Osteocyte (in vitro differentiated cells): ENCODE data around the gene WDR12. TPM values are rescaled to one million over a fixed set of nuclear protein-coding genes. Genes with fewer than 3 reads are reported as not detected.
"Not testable (repeated sequence)": the region's sequence is repeated elsewhere in the genome, so short reads cannot be mapped to it uniquely, and the experiment has no call there.

Experiments used
- DNase-seq: peaks from one replicate; pipeline ENCODE4 v3.0.0; 2021; ENCODE audit warnings: mixed read lengths; ENCODE audit not compliant: unreplicated experiment; ENCODE audit errors: extremely low spot score
- H3K27ac Mint-ChIP-seq: one replicate; pipeline ENCODE4 v1.8.0; 2021; ENCODE audit warnings: mild to moderate bottlenecking, mixed read lengths; ENCODE audit not compliant: unreplicated experiment
- H3K27me3 Mint-ChIP-seq: one replicate; pipeline ENCODE4 v1.8.0; 2021; ENCODE audit warnings: mixed read lengths; ENCODE audit not compliant: unreplicated experiment
- H3K36me3 Mint-ChIP-seq: one replicate; pipeline ENCODE4 v1.8.0; 2021; ENCODE audit warnings: mixed read lengths; ENCODE audit not compliant: unreplicated experiment
- H3K4me1 Mint-ChIP-seq: one replicate; pipeline ENCODE4 v1.8.0; 2021; ENCODE audit warnings: mixed read lengths; ENCODE audit not compliant: unreplicated experiment
- H3K4me3 Mint-ChIP-seq: one replicate; pipeline ENCODE4 v1.8.0; 2021; ENCODE audit warnings: mild to moderate bottlenecking, moderate library complexity, mixed read lengths; ENCODE audit not compliant: unreplicated experiment
- H3K9me3 Mint-ChIP-seq: one replicate; pipeline ENCODE4 v1.8.0; 2021; ENCODE audit warnings: mixed read lengths; ENCODE audit not compliant: unreplicated experiment
- CTCF ChIP-seq: fragments of 200-600 bp; sonication (generic); IDR thresholded peaks from 2 replicates; pipeline ENCODE4 v1.5.0; 2021; ENCODE audit warnings: antibody characterized with exemption, mild to moderate bottlenecking, moderate library complexity
- total RNA-seq: library from RNA; stranded (reverse); gene quantifications from 2 replicates; pipeline ENCODE4 v1.2.1, GENCODE V29; 2021

The WDR12 gene
- total RNA-seq, 1 donor from 2014 or later, result 47.9 TPM

GRCh38 chr2:202911203-202911511 is 316 bp downstream of the WDR12 start:
- no peak for TF ChIP-seq CTCF
- peaks cover 2% of the 10 kb centered on the region for H3K36me3 Mint-ChIP-seq
- H3K27ac Mint-ChIP-seq, result peak overlapping the region; percentile 98
- no peaks in the 10 kb centered on the region for H3K9me3 Mint-ChIP-seq
- H3K4me3 Mint-ChIP-seq, result peak overlapping the region; percentile 98
- DNase-seq, result no peak
- no peaks in the 10 kb centered on the region for H3K27me3 Mint-ChIP-seq
- H3K4me1 Mint-ChIP-seq, result peaks cover 21% of the 10 kb centered on the region

GRCh38 chr2:202910698-202911097 is 775 bp downstream of the WDR12 start:
- peaks cover under 1% of the 10 kb centered on the region for H3K9me3 Mint-ChIP-seq
- H3K27ac Mint-ChIP-seq, result no peak overlapping the region
- H3K27me3 Mint-ChIP-seq, result no peaks in the 10 kb centered on the region
- DNase-seq, result no peak
- no peak for TF ChIP-seq CTCF
- peaks cover 21% of the 10 kb centered on the region for H3K4me1 Mint-ChIP-seq
- peak overlapping the region; percentile 98 for H3K4me3 Mint-ChIP-seq
- H3K36me3 Mint-ChIP-seq, result peaks cover 5% of the 10 kb centered on the region

GRCh38 chr2:202910250-202910649 is 1.2 kb downstream of the WDR12 start:
- not testable (repeated sequence) for H3K27me3 Mint-ChIP-seq, H3K9me3 Mint-ChIP-seq, DNase-seq, H3K27ac Mint-ChIP-seq, H3K36me3 Mint-ChIP-seq
- Mint-ChIP-seq H3K4me3 (peak overlapping the region; percentile 98), H3K4me1 (peaks cover 21% of the 10 kb centered on the region)

GRCh38 chr2:202909394-202910192 is 1.9 kb downstream of the WDR12 start:
- Mint-ChIP-seq H3K4me3 (peak overlapping the region; percentile 98), H3K27me3 (no peaks in the 10 kb centered on the region), H3K27ac (no peak overlapping the region)

GRCh38 chr2:202908186-202908585 is 3.3 kb downstream of the WDR12 start:
- no peak for TF ChIP-seq CTCF
- Mint-ChIP-seq H3K4me3 (no peak overlapping the region), H3K27me3 (no peaks in the 10 kb centered on the region), H3K27ac (no peak overlapping the region), H3K9me3 (peaks cover 15% of the 10 kb centered on the region), H3K36me3 (peaks cover 23% of the 10 kb centered on the region), H3K4me1 (peaks cover 21% of the 10 kb centered on the region)
- DNase-seq, result no peak

More at GRCh38 chr2:202909394-202910192, 1.9 kb downstream of the WDR12 start:
- TF ChIP-seq CTCF, result no peak
- peaks cover 7% of the 10 kb centered on the region for H3K9me3 Mint-ChIP-seq
- DNase-seq, result no peak
- peaks cover 21% of the 10 kb centered on the region for H3K4me1 Mint-ChIP-seq
- peaks cover 14% of the 10 kb centered on the region for H3K36me3 Mint-ChIP-seq

GRCh38 chr2:202905507-202905906 is 6.0 kb downstream of the WDR12 start:
- Mint-ChIP-seq H3K9me3 (peaks cover 15% of the 10 kb centered on the region), H3K4me1 (peaks cover 14% of the 10 kb centered on the region), H3K36me3 (peaks cover 28% of the 10 kb centered on the region)
- H3K27me3 Mint-ChIP-seq, H3K4me3 Mint-ChIP-seq, H3K27ac Mint-ChIP-seq, DNase-seq: not testable (repeated sequence)
